B cell (primary cell): ENCODE data around the gene PNLIPRP1. TPM values are rescaled to one million over a fixed set of nuclear protein-coding genes. Genes with fewer than 3 reads are reported as not detected.

ENCODE experiments used
- ATAC-seq: fragments of 200-7000 bp; cut with Tn5 transposase; one replicate; pipeline ENCODE4 v1.10.0; 2021; ENCODE audit warnings: low read depth, mild to moderate bottlenecking, moderate number of reproducible peaks, moderate library complexity
- CTCF ChIA-PET: fragments of 350-600 bp; sonication (Branson Sonifier 250); formaldehyde crosslinking; loops from one replicate; lab custom pipeline; 2021; ENCODE audit warnings: antibody characterized with exemption, inconsistent platforms; lab: Charles Lee
- POLR2A ChIA-PET: fragments of 350-600 bp; sonication (Branson Sonifier 250); formaldehyde crosslinking; loops from one replicate; lab custom pipeline; 2021; ENCODE audit warnings: antibody characterized with exemption; lab: Charles Lee
- DNase-seq: peaks from one replicate; pipeline ENCODE4 v3.0.0; 2013
- H2AFZ ChIP-seq: 2 replicates; pipeline ENCODE4 v1.6.1; 2012; ENCODE audit warnings: mild to moderate bottlenecking, low read depth, low read length; ENCODE audit not compliant: insufficient read depth, poor library complexity, severe bottlenecking
- H3K27ac ChIP-seq, 2 donors: 1 replicate in 1 of 2; 2 replicates in 1 of 2; pipeline ENCODE4 v1.5.1; 2012 to 2013; ENCODE audit warnings: low read length in 2 of 2, mild to moderate bottlenecking in 2 of 2, moderate library complexity in 1 of 2
- H3K27me3 ChIP-seq, 4 experiments: fragments of 200-600 bp in 1 of 4; sonication (generic) in 1 of 4; replicated peaks in 1 of 4; 1 replicate in 2 of 4; 2 replicates in 2 of 4; pipeline versions ENCODE4 v1.6.1 to v1.7.0; 2013 to 2016; ENCODE audit warnings: low read length in 3 of 4, mild to moderate bottlenecking in 2 of 4, mixed read lengths in 1 of 4, moderate library complexity in 1 of 4; ENCODE audit not compliant: insufficient read depth in 4 of 4, control insufficient read depth in 3 of 4; ENCODE audit errors: control extremely low read depth in 1 of 4
- H3K36me3 ChIP-seq, 2 experiments: replicated peaks in 1 of 2; 1 replicate in 1 of 2; 2 replicates in 1 of 2; pipeline versions ENCODE4 v1.6.1 to v1.7.1; 2013; ENCODE audit warnings: low read length in 1 of 2; ENCODE audit not compliant: insufficient read depth in 2 of 2, control insufficient read depth in 1 of 2; ENCODE audit errors: control extremely low read depth in 1 of 2, extremely low read depth in 1 of 2
- H3K4me1 ChIP-seq, 2 donors: fragments of 200-600 bp in 1 of 2; sonication (generic) in 1 of 2; 1 replicate in 1 of 2; 2 replicates in 1 of 2; pipeline versions ENCODE4 v1.5.1 to v1.6.1; 2013 to 2017; ENCODE audit warnings: low read length in 2 of 2; ENCODE audit not compliant: control insufficient read depth in 2 of 2, insufficient read depth in 2 of 2
- H3K4me2 ChIP-seq: replicated peaks from 2 replicates; pipeline ENCODE3; 2012; ENCODE audit warnings: mild to moderate bottlenecking, low read depth, low read length; ENCODE audit not compliant: poor library complexity, severe bottlenecking
- H3K4me3 ChIP-seq, 5 experiments: fragments of 200-600 bp in 1 of 5; sonication (generic) in 1 of 5; 1 replicate in 3 of 5; 2 replicates in 2 of 5; pipeline versions ENCODE4 v1.5.1 to v1.7.0; 2011 to 2016; ENCODE audit warnings: low read length in 4 of 5, mild to moderate bottlenecking in 4 of 5, low read depth in 2 of 5, control low read depth in 1 of 5, moderate library complexity in 1 of 5; ENCODE audit not compliant: insufficient read depth in 1 of 5; ENCODE audit errors: control extremely low read depth in 1 of 5, extremely low read depth in 1 of 5
- H3K79me2 ChIP-seq: fragments of 200-600 bp; sonication (generic); one replicate; pipeline ENCODE4 v1.6.0; 2016; ENCODE audit warnings: low read length; ENCODE audit not compliant: control insufficient read depth, insufficient read depth
- H3K9ac ChIP-seq: fragments of 200-600 bp; sonication (generic); 2 replicates; pipeline ENCODE4 v1.6.1; 2017; ENCODE audit warnings: mild to moderate bottlenecking, low read length, moderate library complexity
- H3K9me3 ChIP-seq, 3 donors: one replicate each; pipeline versions ENCODE4 v1.6.1 to v1.7.1; 2013; ENCODE audit warnings: low read length in 2 of 3; ENCODE audit not compliant: control insufficient read depth in 2 of 3, insufficient read depth in 1 of 3; ENCODE audit errors: control extremely low read depth in 1 of 3
- H4K20me1 ChIP-seq: 2 replicates; pipeline ENCODE4 v1.6.0; 2012; ENCODE audit warnings: mild to moderate bottlenecking, low read length; ENCODE audit not compliant: insufficient read depth, control insufficient read depth, poor library complexity, severe bottlenecking
- H3K27ac Mint-ChIP-seq: one replicate; pipeline ENCODE4 v1.8.0; 2021; ENCODE audit warnings: mixed read lengths
- H3K27me3 Mint-ChIP-seq: one replicate; pipeline ENCODE4 v1.8.0; 2021; ENCODE audit warnings: mixed read lengths
- H3K4me1 Mint-ChIP-seq: one replicate; pipeline ENCODE4 v1.8.0; 2021; ENCODE audit warnings: mixed read lengths
- H3K4me3 Mint-ChIP-seq: one replicate; pipeline ENCODE4 v1.8.0; 2021; ENCODE audit warnings: mixed read lengths
- H3K9me3 Mint-ChIP-seq: one replicate; pipeline ENCODE4 v1.8.0; 2022; ENCODE audit warnings: mixed read lengths; ENCODE audit not compliant: insufficient read depth
- CTCF ChIP-seq: fragments of 200-600 bp; IDR thresholded peaks from one replicate; pipeline ENCODE4 v1.8.0; 2022; ENCODE audit warnings: antibody characterized with exemption, mild to moderate bottlenecking
- EZH2 ChIP-seq: IDR thresholded peaks from 2 replicates; pipeline ENCODE4 v1.6.1; 2012; ENCODE audit warnings: borderline replicate concordance, low read depth, mild to moderate bottlenecking, moderate library complexity, low read length; ENCODE audit not compliant: insufficient read depth, poor library complexity, severe bottlenecking
- WGBS: methylation state at CpG from one replicate; pipeline ENCODE4 v1.1.5; 2013; ENCODE audit warnings: missing lambda C conversion rate; ENCODE audit not compliant: insufficient coverage; 5-methylcytosine and 5-hydroxymethylcytosine counted together
- intact Hi-C: fragments of 100-400 bp; cut with micrococcal nuclease; formaldehyde crosslinking; loops from one replicate; pipeline ENCODE4 v1.10.0; 2022
- polyA plus RNA-seq: library from polyadenylated mRNA; depleted of rRNA; stranded (reverse); fragments of >200 nt; gene quantifications from 2 replicates; pipeline ENCODE4 v1.2.3, GENCODE V29; 2012
- total RNA-seq, 2 donors: library from RNA; stranded (reverse); fragments of 120-200 nt in 1 of 2; gene quantifications; 1 replicate in 1 of 2; 2 replicates in 1 of 2; pipeline versions ENCODE4 v1.2.3 to v1.2.4, GENCODE V29; 2013 to 2022

PNLIPRP1 gene
- total and polyA plus RNA-seq, 2 donors (not counting 1 experiment from before 2014, with no cell fraction given): not detected

DNA sequence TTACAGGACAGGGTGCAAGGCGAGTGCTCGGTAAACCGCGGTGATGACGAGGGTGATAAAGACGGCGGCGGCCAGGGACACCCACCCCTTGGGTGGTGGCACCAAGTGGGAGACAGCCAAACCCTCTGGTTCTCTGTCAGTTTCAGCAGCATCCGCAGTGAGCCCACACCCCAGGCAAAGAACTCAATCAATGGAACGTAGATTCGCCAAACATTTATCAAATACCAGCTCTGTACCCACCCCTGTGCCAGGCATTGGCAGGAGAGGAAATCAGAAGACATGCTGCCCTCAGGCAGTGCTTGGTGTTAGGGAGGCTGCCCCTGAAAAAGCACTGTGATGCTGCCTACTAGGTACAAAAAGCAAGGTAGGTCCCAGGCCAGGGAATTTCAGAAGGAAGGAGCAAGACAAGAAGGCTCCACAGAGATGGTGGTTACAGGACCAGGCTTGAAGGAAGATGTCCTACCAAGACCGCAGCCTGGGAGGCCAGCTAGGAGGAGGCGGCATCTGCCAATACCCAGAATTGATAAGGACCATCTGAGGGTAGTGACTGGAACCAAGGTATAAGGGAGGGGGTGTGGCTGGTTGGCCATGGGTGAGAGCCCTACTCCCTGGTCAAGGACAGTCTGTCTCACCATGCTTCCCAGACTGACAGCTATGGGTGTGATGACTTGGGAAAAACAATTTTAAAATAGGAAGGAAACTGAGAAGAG, 19.8 kb downstream of the PNLIPRP1 start:
- H3K27me3 ChIP-seq: peaks cover 0 to 16% (median 2%) of the 10 kb centered on the region in 4 experiments
- intact Hi-C loops: no loop called here
- 97% methylated on average over 11 of the region's 13 CpGs for WGBS
- no peak for DNase-seq
- no peaks in the 10 kb centered on the region for H3K36me3 ChIP-seq
- peaks cover 0 to 16% (median 0%) of the 10 kb centered on the region in 3 donors for H3K9me3 ChIP-seq
- H3K4me1 ChIP-seq: no peaks in the 10 kb centered on the region
- ChIA-PET CTCF (no interaction called here), POLR2A (no interaction called here)
- Mint-ChIP-seq H3K9me3 (no peaks in the 10 kb centered on the region), H3K27ac (no peak overlapping the region), H3K4me1 (no peaks in the 10 kb centered on the region), H3K27me3 (peaks cover 15% of the 10 kb centered on the region), H3K4me3 (no peak overlapping the region)
- H3K9ac ChIP-seq: no peak overlapping the region
- no peak overlapping the region for H3K4me2 ChIP-seq
- H3K79me2 ChIP-seq: no peaks in the 10 kb centered on the region
- H3K27ac ChIP-seq: no peak overlapping the region
- no peak for ATAC-seq
- TF ChIP-seq EZH2 (no peak), CTCF (no peak)
- H3K4me3 ChIP-seq: no peak overlapping the region
- no peak overlapping the region for H2AFZ ChIP-seq
- no peaks in the 10 kb centered on the region for H4K20me1 ChIP-seq

- intact Hi-C loops: no loop called here
- H3K4me2 ChIP-seq: no peak overlapping the region
Measured at GRCh38 chr10:116611153-116611545, 20.4 kb downstream of the PNLIPRP1 start.

More at GRCh38 chr10:116611153-116611545, 20.4 kb downstream of the PNLIPRP1 start:
- no peak for TF ChIP-seq EZH2
- no peak for TF ChIP-seq CTCF
- H3K9me3 ChIP-seq: peaks cover 0 to 16% (median 0%) of the 10 kb centered on the region in 3 donors
- H3K9me3 Mint-ChIP-seq: no peaks in the 10 kb centered on the region
- H3K4me1 ChIP-seq: no peaks in the 10 kb centered on the region
- no peaks in the 10 kb centered on the region for H3K79me2 ChIP-seq
- DNase-seq (no peak), ATAC-seq (no peak)
- no peak overlapping the region for H3K4me3 ChIP-seq
- peaks cover 12% of the 10 kb centered on the region for H3K27me3 Mint-ChIP-seq
- H4K20me1 ChIP-seq: no peaks in the 10 kb centered on the region
- no peaks in the 10 kb centered on the region for H3K36me3 ChIP-seq
- CTCF ChIA-PET: no interaction called here
- H3K27ac Mint-ChIP-seq: no peak overlapping the region
- no peak overlapping the region for H3K4me3 Mint-ChIP-seq
- H3K4me1 Mint-ChIP-seq: no peaks in the 10 kb centered on the region
- H3K9ac ChIP-seq: no peak overlapping the region
- peaks cover 0 to 16% (median 2%) of the 10 kb centered on the region in 4 experiments for H3K27me3 ChIP-seq
- no peak overlapping the region for H2AFZ ChIP-seq
- POLR2A ChIA-PET: no interaction called here
- 93% methylated on average over 2 of the region's 3 CpGs for WGBS
- no peak overlapping the region for H3K27ac ChIP-seq
